Measurements from ENCODE around the gene PHYHD1.
A peak's percentile ranks its signal among the peaks of the same experiment; 100 is the strongest.

Gene PHYHD1

GRCh38 chr9:128901379-128901778 lies 19.4 kb upstream of the PHYHD1 start:
- no peak for DNase-seq (ENCODE audit: low read depth)

DNA sequence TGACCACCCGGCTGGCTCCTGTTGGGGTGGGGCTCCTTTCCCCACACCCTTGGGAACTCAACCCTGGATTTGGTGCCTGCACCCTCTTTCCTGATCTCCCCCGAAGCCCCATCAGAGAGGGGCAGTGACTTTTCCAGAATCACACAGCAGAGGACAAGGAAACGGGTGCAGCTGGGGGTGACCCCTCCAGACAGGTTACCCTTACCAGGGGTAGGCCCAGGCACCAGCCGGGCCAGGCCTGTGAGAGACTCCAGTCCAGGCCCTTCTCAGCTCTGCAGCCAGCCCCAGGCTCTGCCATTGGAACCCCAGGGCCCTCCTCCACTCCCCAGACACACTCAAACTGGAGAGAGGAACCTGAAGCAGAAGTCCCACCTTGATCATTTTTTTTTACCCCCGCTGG lies 19.0 kb upstream of the PHYHD1 start:
- no peak for DNase-seq (ENCODE audit: low read depth)

DNA sequence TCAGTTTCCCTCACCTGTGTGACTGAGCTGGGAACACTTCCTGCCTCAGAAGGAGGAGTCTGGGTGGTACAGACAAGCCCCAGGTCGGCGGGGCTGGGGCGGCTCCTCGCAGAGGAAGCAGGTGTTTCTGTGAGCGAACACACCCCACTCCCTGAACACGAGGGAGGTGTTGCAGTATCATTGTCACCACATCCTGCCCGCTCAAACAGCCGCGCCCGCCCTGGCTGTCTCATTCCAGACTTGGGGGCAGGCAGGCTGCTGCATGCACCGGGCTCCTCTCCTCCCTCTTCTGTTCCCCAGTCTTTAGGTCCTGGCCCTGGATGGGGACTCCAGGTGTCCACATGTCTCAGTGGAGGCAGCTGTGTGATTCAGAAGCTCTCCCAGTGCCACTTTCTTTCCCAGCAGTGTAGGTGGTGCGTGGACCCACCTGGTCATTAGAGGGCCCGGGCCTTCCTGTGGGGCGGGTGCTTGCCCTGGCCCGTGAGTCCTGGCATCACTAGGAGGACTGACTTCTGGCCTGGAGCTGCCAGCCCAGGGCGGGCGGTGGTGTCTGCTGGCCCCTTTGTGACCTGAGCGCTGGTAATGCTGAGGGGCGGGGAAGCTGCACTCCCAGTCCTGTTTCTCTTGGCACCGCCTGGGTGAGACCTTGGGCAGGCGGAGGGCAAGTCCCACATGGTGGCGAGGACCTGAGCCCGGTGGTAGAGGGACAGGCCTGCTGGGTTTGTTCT lies 18.3 kb upstream of the PHYHD1 start:
- DNase-seq (ENCODE audit: low read depth): peak; percentile 26

- no peak for DNase-seq (ENCODE audit: low read depth)
These were observed 17.7 kb upstream of the PHYHD1 start for GRCh38 chr9:128903079-128903461.

- DNase-seq (ENCODE audit: low read depth): peak; percentile 39
These were observed 16.7 kb upstream of the PHYHD1 start for GRCh38 chr9:128903871-128904620.

DNA sequence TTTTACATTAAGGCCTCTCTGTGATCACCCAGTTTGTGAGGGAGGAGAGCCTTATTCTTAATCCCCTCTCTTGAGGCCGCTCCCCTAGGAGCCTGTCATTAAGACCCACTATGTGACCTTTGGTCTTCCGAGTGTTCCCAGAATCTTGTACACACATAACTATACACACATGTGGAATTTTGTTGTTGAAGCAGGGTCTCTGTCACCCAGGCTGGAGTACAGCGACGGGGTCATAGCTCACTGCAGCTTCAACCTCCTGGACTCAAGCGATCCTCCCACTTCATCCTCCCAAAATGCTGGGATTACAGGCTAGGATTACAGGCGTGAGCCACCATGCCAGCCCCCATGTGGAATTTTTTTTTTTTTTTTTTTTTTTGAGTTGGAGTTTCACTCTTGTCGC lies 14.8 kb upstream of the PHYHD1 start:
- DNase-seq (ENCODE audit: low read depth): no peak

- DNase-seq (ENCODE audit: low read depth): no peak
These were observed 14.0 kb upstream of the PHYHD1 start for GRCh38 chr9:128906741-128907140.

- DNase-seq (ENCODE audit: low read depth): no peak
These were observed 12.4 kb upstream of the PHYHD1 start for GRCh38 chr9:128908372-128908771.

DNA sequence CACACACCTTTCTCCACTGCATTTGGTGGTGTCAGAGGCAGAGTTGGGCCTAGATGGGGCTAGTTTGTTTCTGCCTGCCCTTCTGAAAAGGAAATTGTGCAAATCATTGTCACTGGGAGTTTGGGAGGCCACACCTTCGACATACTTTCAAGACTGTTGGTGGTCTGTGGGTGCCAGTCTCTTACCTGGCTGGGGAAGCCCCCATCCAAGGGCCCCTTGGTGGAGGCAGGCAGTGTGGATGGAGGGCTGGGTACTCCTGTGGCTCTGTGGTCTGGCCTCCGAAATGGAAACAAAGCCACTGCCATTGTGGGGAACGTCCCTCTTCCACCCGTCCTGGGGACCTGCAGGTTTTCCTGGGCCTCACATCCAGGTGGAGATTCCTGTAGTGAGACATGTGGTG lies 10.9 kb upstream of the PHYHD1 start:
- DNase-seq (ENCODE audit: low read depth): no peak

- peak; percentile 45 for DNase-seq (ENCODE audit: low read depth)
These were observed 9.9 kb upstream of the PHYHD1 start for GRCh38 chr9:128910906-128911305.

DNA sequence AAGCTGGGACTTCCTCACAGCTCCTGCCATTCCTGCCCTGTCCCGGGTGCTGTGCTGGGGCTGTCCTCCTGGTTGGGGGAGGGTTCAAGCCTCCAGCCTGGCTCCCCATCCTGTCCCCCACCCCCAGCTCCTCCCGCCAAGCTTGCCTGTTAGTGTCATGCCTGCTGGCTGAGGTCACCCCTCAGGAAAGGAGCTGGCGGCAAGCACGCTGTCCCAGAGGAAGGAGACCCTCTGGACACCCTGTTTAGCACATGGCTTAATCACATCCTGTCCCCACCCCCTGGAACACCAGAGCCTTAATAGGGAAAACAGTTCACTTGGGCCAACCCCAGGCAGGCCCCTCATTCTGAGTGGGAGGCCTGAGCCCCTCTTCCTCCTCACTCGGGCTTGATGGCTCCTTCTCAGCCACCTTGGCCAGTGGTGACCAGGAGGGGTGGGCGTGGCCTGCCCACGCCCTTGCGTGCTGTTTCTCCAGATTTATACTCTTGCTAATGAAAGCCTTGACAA lies 9.2 kb upstream of the PHYHD1 start:
- peak; percentile 91 for DNase-seq (ENCODE audit: low read depth)

DNA sequence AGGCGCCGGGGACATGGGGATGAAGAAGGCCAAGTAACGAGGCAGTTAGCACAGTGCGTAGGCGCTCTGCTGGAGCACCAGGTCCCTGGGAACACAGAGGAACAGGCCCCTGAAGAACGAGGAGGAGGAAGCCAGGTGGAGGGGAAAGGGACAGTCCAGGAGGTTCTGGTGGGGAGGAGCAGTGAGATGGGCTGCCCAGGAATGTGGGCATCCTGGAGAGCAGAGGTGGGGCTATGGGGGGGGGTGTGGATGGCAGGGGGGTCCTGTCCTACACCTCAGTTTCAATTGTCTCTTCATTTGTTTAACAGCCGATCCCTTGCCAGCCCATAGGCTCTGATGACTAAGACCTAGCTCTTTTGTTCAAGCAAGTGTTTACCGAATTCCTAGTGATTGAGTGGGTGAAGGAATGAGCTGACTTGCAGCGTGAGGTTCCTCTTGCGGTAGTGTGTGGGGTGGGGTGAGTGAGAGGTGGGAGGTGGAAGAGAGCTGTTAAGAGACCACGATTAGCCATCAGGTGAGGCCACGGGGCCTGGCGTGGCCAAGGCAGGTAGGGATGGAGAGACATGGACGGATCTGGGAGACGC lies 8.4 kb upstream of the PHYHD1 start:
- DNase-seq (ENCODE audit: low read depth): peak; percentile 98

DNA sequence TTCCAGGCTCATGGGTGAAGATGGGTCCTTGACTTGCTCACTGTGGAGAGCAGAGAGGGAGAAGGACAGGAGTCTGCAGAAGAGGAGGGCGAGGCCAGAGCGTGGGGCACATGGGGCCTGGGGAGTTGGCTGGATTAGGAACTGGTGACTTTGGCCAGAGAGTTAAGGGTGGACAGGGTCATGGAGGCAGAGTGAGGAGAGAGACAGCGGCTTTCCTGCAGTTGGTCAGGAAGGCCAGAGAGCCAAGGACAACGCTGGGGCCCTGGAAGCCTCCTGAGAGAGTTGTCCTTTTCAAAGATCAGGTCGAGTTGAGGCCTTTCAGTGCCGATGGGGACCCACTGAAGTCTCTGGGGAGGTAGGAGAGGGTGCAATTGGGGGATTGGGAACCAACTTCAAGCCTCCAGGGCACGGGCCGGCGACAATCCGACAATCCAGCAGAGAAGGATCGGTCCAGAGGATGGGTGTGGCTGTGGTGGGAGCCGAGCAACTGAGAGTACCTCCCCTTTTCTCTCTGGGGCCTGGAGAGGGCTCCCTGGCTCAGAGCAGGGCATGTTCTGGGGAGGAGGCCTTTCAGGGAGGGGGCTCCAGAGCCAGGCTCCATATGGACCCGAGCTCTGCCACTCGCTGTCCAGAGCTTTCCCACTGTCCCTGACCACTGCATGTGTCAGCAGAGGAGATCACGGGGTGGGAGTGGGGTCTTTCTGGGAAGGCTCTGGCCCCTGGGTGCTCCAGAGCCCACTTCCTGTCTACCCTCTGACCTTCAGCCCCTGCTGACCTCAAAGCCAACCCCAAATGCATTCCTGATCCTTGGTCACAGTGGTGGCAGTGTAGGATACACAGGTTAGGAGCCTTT lies 7.5 kb upstream of the PHYHD1 start:
- peak; percentile 25 for DNase-seq (ENCODE audit: low read depth)

GRCh38 chr9:128913995-128914772 lies 6.6 kb upstream of the PHYHD1 start:
- DNase-seq (ENCODE audit: low read depth): no peak

- peak; percentile 77 for DNase-seq (ENCODE audit: low read depth)
These were observed 4.6 kb upstream of the PHYHD1 start for GRCh38 chr9:128916204-128916603.

DNA sequence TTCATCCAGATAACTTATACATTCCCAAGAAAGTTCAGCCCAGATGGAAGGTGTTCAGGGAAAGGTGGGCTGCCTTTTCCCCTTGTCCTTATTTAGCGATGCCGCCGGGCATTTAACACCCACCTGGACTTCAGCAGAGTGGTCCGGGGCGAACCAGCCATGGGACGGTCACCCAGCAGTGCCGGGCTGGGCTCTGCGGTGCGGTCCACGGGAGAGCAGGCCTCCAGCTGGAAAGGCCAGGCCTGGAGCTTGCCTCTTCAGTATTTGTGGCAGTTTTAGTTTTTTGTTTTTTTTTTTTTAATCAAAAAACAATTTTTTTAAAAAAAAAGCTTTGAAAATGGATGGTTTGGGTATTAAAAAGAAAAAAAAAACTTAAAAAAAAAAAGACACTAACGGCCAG lies 4.0 kb upstream of the PHYHD1 start:
- DNase-seq (ENCODE audit: low read depth): no peak

- no peak for DNase-seq (ENCODE audit: low read depth)
These were observed 3.5 kb upstream of the PHYHD1 start for GRCh38 chr9:128917151-128917849.

- no peak for DNase-seq (ENCODE audit: low read depth)
These were observed 1.9 kb upstream of the PHYHD1 start for GRCh38 chr9:128918921-128919320.

GRCh38 chr9:128919402-128920089 lies 1.2 kb upstream of the PHYHD1 start:
- DNase-seq (ENCODE audit: low read depth): no peak

Data from ELR (cell line).